K562 (cell line): ENCODE measurements around the gene CLK3. TPM values are rescaled to one million over a fixed set of nuclear protein-coding genes. Genes with fewer than 3 reads are reported as not detected.

Experiments used
- ATF7 ChIP-seq: fragments of 450-650 bp; IDR thresholded peaks from 2 replicates; pipeline ENCODE4 v1.7.1; 2014; ENCODE audit warnings: mild to moderate bottlenecking, moderate library complexity
- BRF2 ChIP-seq: IDR thresholded peaks from 3 replicates; pipeline ENCODE4 v1.6.1; 2011; ENCODE audit warnings: borderline replicate concordance, mild to moderate bottlenecking; ENCODE audit not compliant: insufficient read length, insufficient read depth
- DEAF1 ChIP-seq: fragments of 450-650 bp; formaldehyde crosslinking; IDR thresholded peaks from 2 replicates; pipeline ENCODE4 v1.4.0; 2020; ENCODE audit warnings: mild to moderate bottlenecking, moderate library complexity
- FOXO4 ChIP-seq: fragments of 450-650 bp; formaldehyde crosslinking; IDR thresholded peaks from 2 replicates; pipeline ENCODE4 v1.4.0; 2020; ENCODE audit warnings: mild to moderate bottlenecking, moderate library complexity
- HBP1 ChIP-seq: fragments of 450-650 bp; formaldehyde crosslinking; IDR thresholded peaks from 2 replicates; pipeline ENCODE4 v1.4.0; 2022; ENCODE audit warnings: missing genetic modification characterization
- HDAC6 ChIP-seq: IDR thresholded peaks from 2 replicates; pipeline ENCODE4 v1.6.1; 2012; ENCODE audit warnings: low read depth, mild to moderate bottlenecking, control low read depth, inconsistent platforms, low read length, moderate library complexity
- IRF9 ChIP-seq: fragments of 450-650 bp; IDR thresholded peaks from 2 replicates; pipeline ENCODE4 v1.6.1; 2016; ENCODE audit warnings: missing biosample characterization, missing genetic modification characterization
- MBD2 ChIP-seq: sonication (generic); IDR thresholded peaks from 2 replicates; pipeline ENCODE4 v1.6.1; 2016; ENCODE audit warnings: low read depth, borderline replicate concordance
- NFRKB ChIP-seq: fragments of 450-650 bp; IDR thresholded peaks from 2 replicates; pipeline ENCODE4 v1.6.1; 2016; ENCODE audit warnings: low read depth
- PREB ChIP-seq: sonication (generic); formaldehyde crosslinking; IDR thresholded peaks from 2 replicates; pipeline ENCODE4 v1.8.1; 2023; ENCODE audit warnings: mild to moderate bottlenecking, missing genetic modification reagents
- RB1 ChIP-seq: fragments of 450-650 bp; IDR thresholded peaks from 2 replicates; pipeline ENCODE4 v1.6.1; 2017; ENCODE audit warnings: low read depth, mild to moderate bottlenecking
- RCOR1 ChIP-seq, 2 experiments: IDR thresholded peaks; 2 replicates each; pipeline ENCODE4 v1.6.1; 2012; ENCODE audit warnings: low read depth in 2 of 2, low read length in 2 of 2, borderline replicate concordance in 1 of 2, improper control_type of control experiment in 1 of 2
- SMAD3 ChIP-seq: fragments of 450-650 bp; formaldehyde crosslinking; conservative IDR thresholded peaks from 2 replicates; pipeline ENCODE4 v1.4.0; 2020; ENCODE audit warnings: mild to moderate bottlenecking
- STAG1 ChIP-seq: sonication (generic); formaldehyde crosslinking; IDR thresholded peaks from 2 replicates; pipeline ENCODE4 v1.5.0; 2020; ENCODE audit warnings: missing genetic modification reagents, borderline replicate concordance
- SUPT5H ChIP-seq: fragments of 450-650 bp; IDR thresholded peaks from 2 replicates; pipeline ENCODE4 v1.6.1; 2016
- ZBED1 ChIP-seq: IDR thresholded peaks from 2 replicates; pipeline ENCODE4 v1.6.1; 2014
- ZNF639 ChIP-seq, 2 experiments: fragments of 200-800 bp in 1 of 2; sonication (Bioruptor generic) in 1 of 2; sonication (generic) in 1 of 2; formaldehyde crosslinking in 1 of 2; IDR thresholded peaks in 1 of 2; conservative IDR thresholded peaks in 1 of 2; 2 replicates each; pipeline versions ENCODE4 v1.5.0 to v1.6.1; 2016 to 2020; ENCODE audit warnings: missing compliant biosample characterization in 1 of 2, missing genetic modification characterization in 1 of 2, missing genetic modification reagents in 1 of 2
- ZNF778 ChIP-seq: fragments of 450-650 bp; formaldehyde crosslinking; IDR thresholded peaks from 2 replicates; pipeline ENCODE4 v1.4.0; 2020; ENCODE audit warnings: mild to moderate bottlenecking, moderate library complexity
- polyA plus RNA-seq, 8 experiments: library from polyadenylated mRNA; depleted of rRNA in 4 of 8; stranded (reverse) in 5 of 8; unstranded in 3 of 8; fragments of >200 nt; fragmentation: Nextera tagmentation in 2 of 8; fragmentation: Illumina TruSeq in 1 of 8; extraction: Ambion mirVana in 2 of 8; extraction: Trizol in 1 of 8; gene quantifications; 2 replicates each; pipeline versions ENCODE4 v1.2.1 to v1.2.3, GENCODE V29; 2011 to 2014; ENCODE audit warnings: inconsistent platforms in 1 of 8, missing spikeins in 1 of 8
- total RNA-seq, 7 experiments: library from RNA; depleted of rRNA in 6 of 7; stranded (reverse); fragments of >200 nt in 6 of 7; fragmentation: Illumina TruSeq in 2 of 7; extraction: Trizol in 2 of 7; gene quantifications; 2 replicates each; pipeline versions ENCODE4 v1.2.1 to v1.2.3, GENCODE V29; 2011 to 2021; ENCODE audit warnings: low replicate concordance in 1 of 7

The CLK3 gene
- total and polyA plus RNA-seq, 9 of the 15 experiments (the other 6 are each of a cell fraction or from before 2014, with no cell fraction given), result 1.2 to 95.2 (median 51.7) TPM

GRCh38 chr15:74635228-74635627 is 19.6 kb downstream of the CLK3 start (continued):
- TF ChIP-seq DEAF1 (CRISPR knock-in tag) (peak; percentile 86), BRF2 (no peak), ZNF639 (CRISPR knock-in tag; conservative IDR thresholded peaks at IDR 0.05 in 1 of 2, IDR thresholded peaks at IDR 0.05 in 1 of 2) (no peak), HDAC6 (no peak), RB1 (peak; percentile 32; the same call in 1 of the 2 replicates), ATF7 (no peak), HBP1 (CRISPR knock-in tag) (no peak), FOXO4 (no peak), SMAD3 (0 out of 2 replicates have a peak, but pooled peaks have one; percentile 29), SUPT5H (no peak), STAG1 (CRISPR knock-in tag) (peak; percentile 89), ZBED1 (no peak), NFRKB (no peak), PREB (CRISPR knock-in tag) (no peak), MBD2 (no peak), RCOR1 (IDR thresholded peaks at IDR 0.05; ENCODE audit: borderline replicate concordance in 1 of 2, low read depth in 2 of 2, low read length in 2 of 2) (0 out of 4 replicates have a peak, but pooled peaks of 1 of the 2 experiments have one; percentile 22), IRF9 (no peak), ZNF778 (CRISPR knock-in tag) (no peak)
